HK-2 (cell line): Measurements from ENCODE around the gene ANKRD53.

Experiments
- DNase-seq: peaks from one replicate; pipeline ENCODE4 v3.0.0-alpha.2; 2018; ENCODE audit not compliant: unreplicated experiment

The ANKRD53 gene

DNA sequence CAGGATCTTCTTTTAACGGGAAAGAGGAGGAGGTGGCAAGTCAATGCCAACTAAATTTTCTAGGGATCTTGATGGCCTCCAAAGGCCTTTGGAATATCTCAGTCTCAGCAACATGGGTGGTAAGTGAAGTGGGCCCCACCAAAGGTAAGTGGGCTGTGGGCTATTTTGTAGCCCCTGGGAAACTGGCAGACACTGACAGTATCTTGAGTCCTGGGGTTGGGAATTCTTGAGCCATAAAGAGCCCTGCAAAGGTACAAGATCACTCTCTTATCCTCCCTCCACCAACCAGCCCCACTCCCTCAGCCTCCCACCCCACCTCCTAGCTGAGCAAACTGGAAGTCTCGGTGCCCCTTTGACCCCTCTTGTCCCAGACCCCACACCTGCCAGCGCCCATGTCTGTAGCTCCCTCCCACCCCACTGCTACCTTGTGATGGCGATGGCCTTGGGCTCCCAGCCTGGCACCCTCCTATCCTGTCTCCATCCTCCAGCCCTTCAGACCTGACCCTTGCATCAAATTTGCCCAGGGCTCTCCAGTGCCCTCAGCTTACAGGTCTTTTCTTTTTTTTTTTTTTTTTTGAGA is 34.2 kb upstream of the ANKRD53 start:
- DNase-seq, result no peak

DNA sequence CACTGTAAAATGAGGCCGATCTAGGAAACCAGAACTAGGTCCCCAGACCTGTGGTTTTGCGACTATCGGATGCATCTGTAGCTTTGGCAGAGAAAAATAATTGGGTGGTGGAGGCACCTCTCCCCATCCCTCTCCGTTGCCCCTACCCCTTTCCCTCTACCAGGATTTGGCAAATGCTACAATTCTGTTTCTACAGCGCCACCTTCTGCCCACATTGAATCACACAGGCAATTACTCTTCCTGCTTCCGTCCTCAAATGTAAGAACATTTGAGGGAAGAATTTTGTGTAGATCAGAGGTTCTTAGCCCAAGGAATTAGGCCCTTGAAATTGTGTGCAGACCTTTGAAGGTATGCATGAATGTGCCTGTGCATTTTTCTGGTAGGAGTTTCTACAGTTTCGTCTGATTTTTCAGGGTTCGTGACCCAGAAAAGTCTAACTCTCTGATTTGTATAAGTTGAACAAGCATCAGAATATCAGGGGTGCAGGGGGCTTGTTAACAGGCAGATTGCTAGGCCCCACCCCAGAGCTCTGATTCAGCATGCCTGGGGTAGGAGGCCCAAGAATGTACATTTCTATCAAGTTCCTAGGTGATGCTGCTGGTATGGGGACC is 31.5 kb upstream of the ANKRD53 start:
- peak; percentile 38 for DNase-seq

DNA sequence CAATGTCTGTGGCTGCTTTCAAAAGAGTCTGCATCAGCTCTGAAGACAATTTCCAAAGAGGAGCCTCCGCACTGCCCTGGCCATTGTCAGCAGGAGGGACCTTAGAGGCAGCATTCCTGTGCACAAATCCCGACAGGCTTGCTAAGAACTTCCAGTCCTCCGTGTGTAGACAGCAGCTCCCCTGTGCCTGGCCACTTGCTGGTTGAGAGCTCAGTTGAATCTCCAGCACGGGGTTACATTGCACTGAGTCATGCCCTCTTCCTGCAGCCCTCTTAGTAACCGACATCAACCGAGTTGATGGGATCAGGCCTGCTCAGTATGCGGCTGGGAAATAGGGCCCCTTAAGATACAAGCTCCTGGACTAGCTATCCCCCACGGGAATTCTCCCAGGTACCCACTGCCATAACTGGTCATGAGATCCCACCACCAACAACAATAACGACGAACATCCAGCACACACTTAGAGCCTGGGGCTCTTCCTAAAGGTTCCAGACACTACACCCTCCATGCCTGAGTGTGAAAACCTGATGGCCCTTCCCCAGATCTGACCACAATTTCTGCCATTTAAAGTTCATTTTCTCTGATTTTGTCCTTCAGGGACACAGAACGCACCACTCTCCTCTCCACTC is 30.8 kb upstream of the ANKRD53 start:
- peak; percentile 58 for DNase-seq

DNA sequence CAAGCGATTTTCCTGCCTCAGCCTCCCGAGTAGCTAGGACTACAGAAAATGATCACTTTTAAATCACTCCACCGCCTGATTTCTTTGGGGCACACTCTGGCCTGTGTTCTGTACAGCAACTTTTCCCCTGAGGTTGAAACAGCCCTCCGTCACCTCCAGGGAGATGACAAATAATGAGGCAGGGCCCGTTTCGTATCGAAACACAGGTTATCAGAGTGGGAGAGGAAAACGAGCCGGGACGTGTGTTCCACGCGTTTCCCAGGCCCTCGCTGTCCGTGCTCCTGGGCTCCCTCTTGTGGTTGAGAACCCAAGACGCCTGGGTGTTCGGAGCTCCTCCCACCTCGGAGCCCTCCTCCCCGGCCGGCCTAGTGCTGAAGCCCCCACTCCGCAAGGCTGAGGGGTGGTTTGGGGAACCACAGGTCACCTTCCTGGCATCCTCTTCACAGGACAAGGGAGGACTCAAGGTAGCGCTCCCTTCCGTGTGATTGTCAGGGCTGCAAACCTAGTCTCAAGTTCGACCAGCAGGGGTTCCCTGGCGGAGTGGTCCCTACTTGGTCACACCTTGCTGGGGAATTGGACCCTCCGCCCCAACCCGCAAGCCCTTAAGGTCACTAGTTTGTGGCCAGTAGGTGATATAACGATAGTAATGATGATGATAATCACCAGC is 30.0 kb upstream of the ANKRD53 start:
- peak; percentile 78 for DNase-seq

DNA sequence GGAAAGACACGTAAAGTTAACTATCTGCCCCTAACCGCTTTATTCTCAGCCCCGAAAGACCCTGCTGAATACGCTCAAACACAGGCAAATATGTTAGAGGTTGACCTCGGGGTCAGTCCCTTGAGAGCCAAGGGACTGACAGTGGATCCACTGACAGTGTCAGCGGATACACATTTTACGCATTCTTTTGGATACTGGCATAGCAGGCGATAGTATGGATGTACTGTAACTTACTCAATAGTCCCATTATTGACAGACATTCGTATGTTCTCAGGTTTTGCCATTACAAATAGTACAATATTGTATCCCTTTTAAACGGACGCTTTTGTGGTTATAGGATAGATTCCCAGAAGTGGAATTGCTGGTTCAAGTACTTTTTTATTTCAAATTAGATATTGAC is 29.3 kb upstream of the ANKRD53 start:
- no peak for DNase-seq

DNA sequence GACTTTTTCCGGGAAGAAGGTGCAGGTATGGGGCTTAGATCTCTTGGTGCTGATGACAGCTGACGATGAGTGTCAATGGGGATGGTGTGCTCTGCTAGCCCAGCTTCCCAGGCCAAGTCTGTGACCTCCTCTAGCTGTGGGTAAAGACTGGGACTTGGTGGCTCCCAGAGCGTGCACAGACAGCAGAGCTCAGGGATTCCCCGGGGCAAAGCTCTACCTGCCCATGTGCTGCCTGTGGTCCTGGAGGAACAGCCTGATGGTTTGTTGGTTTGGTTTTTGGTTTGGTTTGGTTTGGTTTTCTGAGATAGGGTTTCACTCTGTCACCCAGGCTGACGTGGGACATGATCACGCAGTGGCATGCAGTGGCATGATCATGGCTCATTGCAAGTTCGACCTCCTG is 23.5 kb upstream of the ANKRD53 start:
- DNase-seq, result no peak

DNA sequence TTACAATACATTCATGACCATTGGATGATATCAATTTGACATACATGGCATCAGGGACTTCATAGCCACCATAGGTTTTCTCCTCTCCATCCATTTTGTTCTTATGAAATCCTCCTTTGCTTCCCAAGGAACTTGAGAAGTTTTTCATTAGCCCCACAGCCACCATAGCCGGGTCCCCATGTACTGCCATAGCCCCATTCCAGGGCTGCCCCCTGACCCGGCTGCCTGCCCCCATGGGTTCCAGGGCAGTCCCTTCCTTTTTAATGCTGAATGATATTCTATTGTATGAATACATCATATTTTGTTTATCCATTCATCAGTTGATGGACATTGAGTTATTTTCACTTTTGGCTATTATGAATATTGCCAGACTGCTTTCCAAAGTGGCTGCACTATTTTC is 22.3 kb upstream of the ANKRD53 start:
- no peak for DNase-seq

DNA sequence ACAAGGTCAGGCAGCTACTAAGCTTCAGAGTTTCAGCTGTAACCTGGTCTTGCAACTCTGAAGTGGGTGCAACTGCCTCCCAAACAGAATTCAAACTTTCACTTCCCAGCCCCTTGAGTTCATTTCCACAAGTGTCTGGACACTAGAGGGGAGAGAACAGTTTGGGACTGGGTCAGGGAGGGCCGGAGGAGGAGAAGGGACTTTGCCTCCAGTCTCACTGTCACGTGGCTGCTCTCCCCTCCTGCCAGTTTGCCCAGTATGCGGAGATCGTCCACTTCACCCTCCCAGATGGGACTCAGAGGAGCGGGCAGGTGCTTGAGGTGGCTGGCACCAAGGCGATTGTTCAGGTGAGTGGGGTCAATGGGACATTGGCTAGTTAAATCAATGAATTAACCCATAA is 20.6 kb upstream of the ANKRD53 start:
- DNase-seq, result no peak

DNA sequence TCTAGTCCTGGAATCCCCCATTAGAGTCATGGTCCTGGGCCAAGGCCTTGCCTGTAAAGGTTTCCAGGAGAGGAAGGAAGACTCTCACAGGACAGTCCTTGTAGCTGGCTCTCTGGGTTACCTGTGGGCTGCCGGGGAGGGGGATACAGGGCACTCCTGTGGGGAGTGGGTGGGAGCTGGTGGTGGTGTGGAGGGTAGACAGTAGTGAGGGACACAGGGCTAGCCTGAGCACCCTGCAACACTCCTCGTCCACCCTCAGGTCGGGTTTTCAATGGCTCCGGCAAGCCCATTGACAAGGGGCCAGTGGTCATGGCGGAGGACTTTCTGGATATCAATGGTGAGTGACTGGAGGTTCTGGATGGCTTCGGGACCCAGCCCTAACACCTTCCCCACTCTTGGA is 19.7 kb upstream of the ANKRD53 start:
- no peak for DNase-seq

DNA sequence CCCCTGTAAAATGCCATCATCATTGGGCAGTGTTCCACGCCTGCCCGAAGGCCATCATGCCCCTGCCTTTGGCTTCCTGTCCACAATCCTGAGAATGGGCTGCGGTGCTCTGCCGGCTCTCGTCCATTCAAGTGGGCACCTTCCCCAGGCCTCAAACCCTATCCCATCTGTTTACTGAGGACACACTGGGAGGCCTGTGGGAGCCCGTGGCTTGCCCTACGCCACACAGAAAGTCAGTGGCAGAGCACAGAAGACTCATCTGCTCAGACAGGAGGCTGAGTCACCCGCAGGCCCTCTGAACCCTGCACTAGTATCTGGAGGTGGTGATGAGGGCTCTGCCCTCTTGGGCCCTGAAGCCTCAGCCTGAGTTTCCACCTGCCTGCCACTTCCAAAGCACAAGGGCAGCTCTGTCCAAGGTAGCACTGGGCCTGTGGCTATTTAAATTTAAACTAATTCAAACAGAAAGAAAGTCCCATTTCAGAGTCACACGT is 19.1 kb upstream of the ANKRD53 start:
- DNase-seq, result no peak

DNA sequence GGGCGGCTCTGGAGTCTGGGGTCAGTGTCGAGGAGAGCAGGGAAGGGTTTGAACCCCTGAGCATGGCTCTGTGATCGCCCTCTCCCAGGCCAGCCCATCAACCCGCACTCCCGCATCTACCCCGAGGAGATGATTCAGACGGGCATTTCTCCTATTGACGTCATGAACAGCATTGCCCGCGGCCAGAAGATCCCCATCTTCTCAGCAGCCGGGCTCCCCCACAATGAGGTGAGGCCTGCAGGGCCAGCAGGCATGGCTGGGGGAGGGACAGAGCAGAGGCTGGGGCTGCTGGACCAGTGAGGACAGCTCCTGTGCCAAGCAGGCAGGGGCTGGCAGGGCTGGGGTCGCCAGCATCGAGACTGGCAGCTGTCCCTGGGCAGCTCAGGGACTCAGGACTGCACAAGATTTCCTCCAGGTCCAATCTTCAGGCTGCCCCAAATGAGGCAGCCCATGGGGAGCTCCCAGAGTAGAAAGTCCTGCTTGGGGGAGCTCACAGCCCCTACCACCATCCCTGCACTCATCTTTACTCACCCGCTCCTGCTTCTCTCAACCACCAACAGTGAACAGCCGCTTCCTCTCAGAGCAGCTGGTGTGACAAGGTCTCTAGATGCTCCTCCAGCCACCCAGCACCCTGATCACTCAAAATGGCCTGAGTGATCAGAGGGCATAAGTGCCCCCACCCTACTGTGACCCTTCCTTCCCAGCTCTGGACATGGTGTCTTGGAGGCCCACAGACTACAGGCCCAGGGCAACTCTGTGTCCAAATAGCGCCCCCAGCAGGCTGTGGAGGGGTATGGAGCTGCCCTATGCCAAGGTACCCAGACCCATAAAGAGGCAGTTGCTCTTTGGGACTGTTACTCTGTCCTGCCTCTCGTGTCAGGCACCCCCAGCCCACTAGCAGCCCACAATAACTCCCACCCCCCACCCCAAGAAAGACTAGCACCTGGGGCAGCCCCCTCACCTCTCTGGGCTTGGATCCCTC is 18.3 kb upstream of the ANKRD53 start:
- DNase-seq, result no peak

DNA sequence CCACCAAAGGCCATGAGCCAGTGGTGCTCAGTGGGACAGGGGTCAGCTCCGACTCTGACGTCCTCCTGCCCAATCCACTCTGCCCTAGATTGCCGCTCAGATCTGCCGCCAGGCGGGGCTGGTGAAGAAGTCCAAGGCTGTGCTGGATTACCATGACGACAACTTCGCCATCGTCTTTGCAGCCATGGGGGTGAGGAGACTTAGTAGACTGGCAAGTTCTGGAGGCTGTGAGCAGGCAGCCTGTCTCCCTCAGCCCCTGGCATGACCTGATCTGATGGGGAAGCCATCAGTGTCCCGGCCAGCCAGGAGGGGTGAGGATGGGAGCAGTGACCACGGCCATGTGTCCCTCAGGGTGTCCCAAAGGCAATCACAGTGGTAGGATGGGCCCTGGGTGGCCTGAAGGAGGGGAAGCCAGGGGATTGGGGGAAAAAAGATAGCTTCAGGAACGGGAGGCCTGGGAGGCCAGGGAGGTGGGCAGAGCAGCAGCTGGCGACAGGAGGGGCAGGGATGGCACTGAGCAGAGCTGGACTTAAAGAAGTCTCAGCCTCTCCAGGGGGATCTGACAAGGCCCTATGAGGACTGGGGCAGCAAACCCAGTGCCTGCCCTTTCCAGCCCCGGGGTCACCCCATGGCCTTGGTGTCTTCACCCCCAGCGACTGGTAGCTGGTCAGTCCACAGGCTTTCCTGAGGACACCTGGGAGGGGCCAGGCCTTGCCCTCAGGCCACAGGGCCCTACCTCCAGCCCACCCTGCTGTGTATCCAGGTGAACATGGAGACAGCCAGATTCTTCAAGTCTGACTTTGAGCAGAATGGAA is 17.4 kb upstream of the ANKRD53 start:
- no peak for DNase-seq

DNA sequence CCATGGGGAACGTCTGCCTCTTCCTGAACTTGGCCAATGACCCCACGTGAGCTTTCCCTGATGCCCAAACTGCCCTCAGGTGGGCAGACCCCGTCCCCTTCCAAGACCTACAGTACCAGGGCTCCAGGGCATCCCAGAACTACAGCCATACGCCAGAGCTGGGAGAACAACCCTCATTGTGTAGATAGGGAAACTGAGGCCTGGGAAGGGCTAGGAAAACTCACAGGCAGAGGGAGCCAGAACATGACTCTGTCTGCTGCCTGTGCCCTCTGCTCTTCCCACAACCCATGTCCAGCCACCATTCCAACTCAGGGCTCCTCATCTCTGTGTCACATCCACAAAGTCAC is 16.8 kb upstream of the ANKRD53 start:
- no peak for DNase-seq

DNA sequence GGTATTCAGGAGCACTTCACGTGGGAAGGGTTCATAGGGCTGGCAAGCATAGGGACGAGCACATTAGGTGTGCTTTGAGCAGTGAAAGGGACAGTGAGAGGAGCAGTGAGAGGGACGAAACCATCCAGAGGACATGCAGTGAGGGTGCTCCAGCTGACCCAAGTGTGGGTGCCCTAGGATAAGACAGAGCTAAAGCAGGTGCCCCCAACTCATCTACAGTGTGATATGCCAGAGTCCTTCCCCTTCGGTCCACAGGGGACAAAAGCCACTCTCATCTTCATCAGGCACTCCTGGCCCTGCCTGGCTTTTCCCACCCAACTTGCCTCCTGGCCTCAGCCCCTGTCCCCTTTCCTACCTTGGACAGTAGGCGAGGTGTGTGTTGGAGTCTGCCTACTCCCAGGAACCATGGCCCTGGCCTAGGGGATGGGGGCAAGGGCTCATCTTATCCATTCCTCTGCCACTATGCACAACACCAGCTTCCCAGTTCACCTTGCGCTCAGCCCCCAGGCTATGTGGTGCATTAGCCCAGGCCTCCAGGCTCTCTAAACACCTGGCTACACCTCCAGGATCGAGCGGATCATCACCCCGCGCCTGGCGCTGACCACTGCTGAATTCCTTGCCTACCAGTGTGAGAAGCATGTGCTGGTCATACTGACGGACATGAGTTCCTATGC is 16.1 kb upstream of the ANKRD53 start:
- no peak for DNase-seq

DNA sequence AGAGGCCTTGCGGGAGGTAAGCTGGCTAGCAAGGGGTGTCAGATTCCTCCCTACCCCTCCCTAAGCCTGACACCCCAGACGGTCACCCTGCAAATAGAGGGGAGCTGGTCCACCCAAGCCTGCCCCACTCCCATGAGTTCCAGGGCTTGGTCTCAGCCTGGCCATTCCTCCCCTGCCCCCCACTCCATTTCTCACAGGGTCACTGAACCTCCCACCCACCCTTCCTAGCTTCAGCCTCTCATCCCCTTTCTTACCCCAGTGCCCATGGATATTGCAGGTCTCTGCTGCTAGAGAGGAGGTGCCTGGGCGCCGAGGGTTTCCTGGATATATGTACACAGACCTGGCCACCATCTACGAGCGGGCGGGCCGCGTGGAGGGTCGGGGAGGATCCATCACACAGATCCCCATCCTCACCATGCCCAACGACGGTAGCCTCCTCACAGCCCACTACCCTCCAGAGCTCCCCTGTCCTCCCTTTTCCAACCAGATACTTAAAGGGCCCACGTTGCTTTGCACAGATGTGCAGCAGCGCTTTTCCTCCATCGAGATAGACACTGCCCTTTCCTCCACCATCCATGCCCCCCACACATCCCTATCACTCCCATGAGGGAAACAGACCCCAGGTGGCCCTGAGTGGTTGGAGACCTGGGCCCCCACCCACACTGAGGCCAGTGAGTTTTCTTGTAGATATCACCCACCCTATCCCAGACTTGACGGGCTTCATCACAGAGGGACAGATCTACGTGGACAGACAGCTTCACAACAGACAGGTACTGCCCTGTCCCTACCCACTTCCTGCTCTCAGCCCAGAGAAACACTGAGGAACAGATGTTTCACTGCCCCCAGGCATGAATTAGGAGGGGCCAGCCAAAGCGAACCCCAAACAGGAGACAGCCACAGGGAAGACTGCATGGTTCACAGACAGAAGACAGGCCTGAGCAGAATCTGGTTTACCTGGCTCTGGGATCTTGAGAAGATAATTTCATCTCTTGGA is 15.2 kb upstream of the ANKRD53 start:
- no peak for DNase-seq

DNA sequence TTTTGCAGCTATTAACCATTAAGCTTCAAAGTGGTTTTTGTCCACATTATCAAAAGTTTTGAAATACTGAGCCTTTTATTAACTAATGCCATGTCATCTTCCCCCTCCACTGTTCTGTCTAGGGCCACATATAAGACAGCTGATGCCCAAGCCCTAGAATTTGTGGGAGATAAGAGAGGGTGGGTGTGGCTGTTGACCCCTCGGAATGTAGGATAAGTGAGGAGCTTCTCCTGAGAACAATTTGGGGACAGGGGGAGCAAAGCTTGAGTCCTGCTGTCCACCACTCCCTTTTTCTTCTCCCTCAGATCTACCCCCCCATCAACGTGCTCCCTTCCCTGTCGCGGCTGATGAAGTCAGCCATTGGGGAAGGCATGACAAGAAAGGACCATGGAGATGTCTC is 14.3 kb upstream of the ANKRD53 start:
- DNase-seq, result no peak

DNA sequence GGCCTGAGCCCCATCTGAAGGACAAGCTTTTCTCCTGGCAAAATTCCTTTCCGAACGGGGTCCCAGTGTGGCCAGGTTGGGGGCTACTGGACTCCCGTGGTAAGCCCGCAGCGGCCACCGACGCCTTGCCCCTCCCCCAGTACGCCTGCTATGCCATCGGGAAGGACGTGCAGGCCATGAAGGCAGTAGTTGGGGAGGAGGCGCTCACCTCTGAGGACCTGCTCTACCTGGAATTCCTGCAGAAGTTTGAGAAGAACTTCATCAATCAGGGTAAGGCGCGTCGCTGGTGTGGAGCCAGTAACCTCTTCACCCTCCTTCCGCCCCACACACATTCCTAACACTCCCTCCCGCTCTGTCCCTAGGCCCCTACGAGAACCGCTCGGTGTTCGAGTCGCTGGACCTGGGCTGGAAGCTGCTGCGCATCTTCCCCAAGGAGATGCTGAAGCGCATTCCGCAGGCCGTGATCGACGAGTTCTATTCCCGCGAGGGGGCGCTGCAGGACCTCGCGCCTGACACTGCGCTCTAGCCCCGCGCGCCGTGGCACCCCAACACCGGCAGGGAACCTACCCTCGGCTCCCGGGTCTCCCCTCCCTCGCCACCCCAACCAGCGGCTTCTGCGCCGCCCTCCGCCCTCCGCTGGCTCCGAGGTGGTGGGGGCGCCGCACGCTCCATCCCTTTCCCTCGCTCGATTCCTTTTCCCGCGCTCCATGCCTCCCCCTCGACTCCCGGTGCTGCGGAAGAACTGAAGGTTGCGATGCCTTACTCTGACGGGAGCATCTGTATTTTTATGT is 13.6 kb upstream of the ANKRD53 start:
- peak; percentile 72 for DNase-seq

DNA sequence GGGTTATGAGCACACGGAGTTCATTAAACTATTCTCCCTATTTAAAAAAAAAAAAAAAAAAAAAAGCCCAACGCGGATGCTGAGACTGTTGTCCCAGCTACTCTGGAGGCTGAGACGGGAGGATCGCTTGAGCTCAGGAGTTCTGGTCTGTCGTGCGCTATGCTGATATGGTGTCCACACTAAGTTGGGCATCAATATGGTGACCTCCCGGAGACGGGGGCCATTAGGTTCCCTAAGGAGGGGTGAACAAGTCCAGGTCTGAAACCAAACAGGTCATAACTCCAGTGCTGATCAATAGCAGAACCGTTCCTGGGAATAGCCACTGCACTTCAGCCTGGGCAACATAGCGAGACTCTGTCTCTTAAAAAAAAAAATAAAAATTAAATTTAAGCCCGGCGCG is 12.9 kb upstream of the ANKRD53 start:
- DNase-seq, result no peak
